HFF-Myc (cell line): ENCODE results near the gene ARHGEF12.

ENCODE experiments used
- DNase-seq: peaks from one replicate; pipeline ENCODE4 v3.0.0-alpha.2; 2011; ENCODE audit warnings: low read depth; ENCODE audit errors: extremely low read depth
- H3K4me3 ChIP-seq: replicated peaks from 2 replicates; pipeline ENCODE4 v1.5.1; 2011; ENCODE audit warnings: low read depth, mild to moderate bottlenecking, control low read depth, low read length
- TF ChIP-seq, protein P1 (sequence below): IDR thresholded peaks from 2 replicates; pipeline ENCODE4 v1.5.1; 2012; ENCODE audit warnings: mild to moderate bottlenecking, low read depth, low read length, control low read depth; ENCODE audit errors: missing control alignments

The ARHGEF12 gene

GRCh38 chr11:120389693-120390584, 53.7 kb downstream of the ARHGEF12 start:
- DNase-seq = no peak
- no peak overlapping the region for H3K4me3 ChIP-seq
- TF ChIP-seq, protein P1, sequence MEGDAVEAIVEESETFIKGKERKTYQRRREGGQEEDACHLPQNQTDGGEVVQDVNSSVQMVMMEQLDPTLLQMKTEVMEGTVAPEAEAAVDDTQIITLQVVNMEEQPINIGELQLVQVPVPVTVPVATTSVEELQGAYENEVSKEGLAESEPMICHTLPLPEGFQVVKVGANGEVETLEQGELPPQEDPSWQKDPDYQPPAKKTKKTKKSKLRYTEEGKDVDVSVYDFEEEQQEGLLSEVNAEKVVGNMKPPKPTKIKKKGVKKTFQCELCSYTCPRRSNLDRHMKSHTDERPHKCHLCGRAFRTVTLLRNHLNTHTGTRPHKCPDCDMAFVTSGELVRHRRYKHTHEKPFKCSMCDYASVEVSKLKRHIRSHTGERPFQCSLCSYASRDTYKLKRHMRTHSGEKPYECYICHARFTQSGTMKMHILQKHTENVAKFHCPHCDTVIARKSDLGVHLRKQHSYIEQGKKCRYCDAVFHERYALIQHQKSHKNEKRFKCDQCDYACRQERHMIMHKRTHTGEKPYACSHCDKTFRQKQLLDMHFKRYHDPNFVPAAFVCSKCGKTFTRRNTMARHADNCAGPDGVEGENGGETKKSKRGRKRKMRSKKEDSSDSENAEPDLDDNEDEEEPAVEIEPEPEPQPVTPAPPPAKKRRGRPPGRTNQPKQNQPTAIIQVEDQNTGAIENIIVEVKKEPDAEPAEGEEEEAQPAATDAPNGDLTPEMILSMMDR = no peak

GRCh38 chr11:120390585-120390922, 54.3 kb downstream of the ARHGEF12 start:
- no peak overlapping the region for H3K4me3 ChIP-seq
- DNase-seq = no peak
- TF ChIP-seq, protein P1 = no peak

DNA sequence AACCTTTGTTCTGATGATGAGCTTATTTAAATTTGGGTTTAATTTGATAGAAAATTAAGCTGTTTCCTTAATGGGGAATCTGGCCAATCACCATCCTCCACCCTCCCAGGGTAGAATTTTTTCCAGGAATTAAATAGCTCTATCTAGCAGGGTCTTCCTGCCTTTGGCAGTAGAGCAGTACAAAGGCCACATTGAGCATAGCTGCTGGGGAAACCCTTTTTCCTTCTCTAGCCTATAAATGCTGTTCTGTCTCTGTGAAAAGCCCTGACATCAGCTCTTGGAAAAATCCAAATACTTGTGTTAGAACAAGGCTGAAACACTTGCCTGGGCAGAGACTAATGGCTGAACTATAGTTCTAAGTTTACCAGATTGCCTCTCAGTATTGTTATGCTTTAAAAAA, 55.1 kb downstream of the ARHGEF12 start:
- H3K4me3 ChIP-seq = no peak overlapping the region
- no peak for DNase-seq
- TF ChIP-seq, protein P1 = no peak

DNA sequence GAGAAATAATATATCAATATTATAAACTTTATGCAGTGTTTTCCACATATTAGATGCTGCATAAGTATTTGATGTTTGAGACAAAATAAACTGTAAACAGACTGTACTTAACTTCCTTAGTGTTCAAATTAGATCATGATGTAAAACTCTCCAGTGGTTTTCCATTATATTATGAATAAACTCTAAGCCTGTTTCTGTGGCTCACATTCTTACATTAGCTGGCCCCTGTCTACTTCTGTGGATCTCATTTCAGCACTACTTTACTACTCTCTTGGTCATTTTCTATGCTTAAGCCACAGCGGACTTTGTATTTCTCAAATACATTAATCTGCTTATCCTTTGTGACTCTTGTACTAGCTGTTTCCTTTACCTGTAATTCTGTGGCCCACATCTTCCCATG, 55.6 kb downstream of the ARHGEF12 start:
- TF ChIP-seq, protein P1 = no peak
- no peak for DNase-seq
- H3K4me3 ChIP-seq = no peak overlapping the region

DNA sequence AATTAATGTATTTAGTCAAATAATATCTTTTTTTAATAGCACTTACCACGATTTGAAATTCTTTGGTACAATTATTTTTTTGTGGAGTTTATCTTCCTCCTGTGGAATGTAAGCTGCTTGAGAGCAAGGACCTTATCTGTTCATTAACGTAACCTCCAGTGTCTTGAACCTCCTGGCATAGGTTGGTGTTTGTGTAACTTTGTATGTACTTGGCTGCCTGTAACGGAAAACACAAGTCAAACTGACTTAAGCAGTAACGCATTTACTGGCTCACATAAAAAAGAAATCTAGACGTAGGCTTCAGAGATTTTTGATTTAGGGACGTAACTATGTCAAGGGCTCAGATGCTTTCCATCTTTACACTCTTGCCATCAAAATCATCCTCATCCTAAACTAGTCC, 56.1 kb downstream of the ARHGEF12 start:
- TF ChIP-seq, protein P1 = no peak
- no peak for DNase-seq
- H3K4me3 ChIP-seq = no peak overlapping the region

- no peak for DNase-seq
- TF ChIP-seq, protein P1 = no peak
- H3K4me3 ChIP-seq = no peak overlapping the region
Measured at GRCh38 chr11:120392793-120393192, 56.6 kb downstream of the ARHGEF12 start.

GRCh38 chr11:120394119-120394518, 57.9 kb downstream of the ARHGEF12 start:
- no peak overlapping the region for H3K4me3 ChIP-seq
- no peak for DNase-seq
- TF ChIP-seq, protein P1 = no peak
